ENCODE data around the gene RIPK3.
A peak's percentile ranks its signal among the peaks of the same experiment; 100 is the strongest.
"Not testable (repeated sequence)": the region's sequence is repeated elsewhere in the genome, so short reads cannot be mapped to it uniquely, and the experiment has no call there.

The RIPK3 gene

GRCh38 chr14:24342889-24343288, 3.1 kb upstream of the RIPK3 start:
- no peak for DNase-seq

- DNase-seq: no peak
These were observed 815 bp upstream of the RIPK3 start for GRCh38 chr14:24340606-24341005.

DNA sequence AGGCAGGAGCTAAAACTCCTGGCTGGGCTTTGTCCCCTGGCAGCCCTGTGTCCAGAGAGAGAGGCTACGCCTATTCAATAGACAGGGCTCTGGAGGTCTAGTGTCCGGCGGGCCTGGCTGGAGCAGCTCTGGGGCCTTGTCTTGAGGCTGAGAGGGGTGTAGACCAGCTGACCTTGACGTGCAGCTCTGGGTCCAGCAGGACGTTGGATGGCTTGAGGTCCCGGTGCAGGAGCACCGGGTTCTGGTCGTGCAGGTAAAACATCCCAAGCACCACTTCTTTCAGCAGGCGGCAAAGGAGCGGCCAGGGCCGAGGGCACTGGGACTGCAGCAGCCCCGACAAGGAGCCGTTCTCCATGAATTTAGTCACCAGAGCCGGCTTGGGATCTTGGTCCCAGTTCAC, 948 bp downstream of the RIPK3 start:
- DNase-seq: no peak

- DNase-seq: no peak
These were observed 2.0 kb downstream of the RIPK3 start for GRCh38 chr14:24337824-24338175.

DNA sequence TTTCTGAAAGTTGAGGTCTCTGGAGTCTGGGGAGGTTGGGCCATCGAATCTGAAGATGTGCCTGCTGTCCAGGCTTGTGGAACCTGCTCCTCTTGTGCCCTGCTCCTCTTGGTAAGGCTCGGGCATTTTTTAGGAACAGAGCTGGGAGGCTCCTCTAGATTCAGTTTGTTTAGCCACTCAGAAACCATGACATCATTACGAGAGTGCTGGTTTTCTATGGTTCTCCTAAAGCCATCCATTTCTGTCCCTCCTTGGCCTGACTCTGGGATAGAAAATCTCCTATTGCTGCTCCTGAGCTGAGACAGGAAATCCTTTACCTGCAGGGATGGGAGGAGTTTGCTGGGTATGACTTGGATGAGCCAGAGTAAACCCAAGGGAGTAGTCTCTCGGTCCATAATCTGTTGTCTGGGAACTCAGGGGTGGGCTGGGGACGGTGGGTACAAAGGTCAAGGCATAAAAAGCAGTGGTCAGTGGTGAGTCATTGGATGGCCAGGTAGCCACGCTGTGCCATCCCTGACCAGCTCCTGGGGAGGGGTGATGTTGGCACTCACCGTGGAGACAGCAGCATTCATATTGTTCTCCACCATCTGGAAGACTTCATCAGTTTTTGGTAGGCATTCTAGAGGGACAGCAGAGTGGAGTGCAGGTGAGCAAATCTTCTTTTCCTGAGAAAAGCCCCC, 2.5 kb downstream of the RIPK3 start:
- DNase-seq: no peak

DNA sequence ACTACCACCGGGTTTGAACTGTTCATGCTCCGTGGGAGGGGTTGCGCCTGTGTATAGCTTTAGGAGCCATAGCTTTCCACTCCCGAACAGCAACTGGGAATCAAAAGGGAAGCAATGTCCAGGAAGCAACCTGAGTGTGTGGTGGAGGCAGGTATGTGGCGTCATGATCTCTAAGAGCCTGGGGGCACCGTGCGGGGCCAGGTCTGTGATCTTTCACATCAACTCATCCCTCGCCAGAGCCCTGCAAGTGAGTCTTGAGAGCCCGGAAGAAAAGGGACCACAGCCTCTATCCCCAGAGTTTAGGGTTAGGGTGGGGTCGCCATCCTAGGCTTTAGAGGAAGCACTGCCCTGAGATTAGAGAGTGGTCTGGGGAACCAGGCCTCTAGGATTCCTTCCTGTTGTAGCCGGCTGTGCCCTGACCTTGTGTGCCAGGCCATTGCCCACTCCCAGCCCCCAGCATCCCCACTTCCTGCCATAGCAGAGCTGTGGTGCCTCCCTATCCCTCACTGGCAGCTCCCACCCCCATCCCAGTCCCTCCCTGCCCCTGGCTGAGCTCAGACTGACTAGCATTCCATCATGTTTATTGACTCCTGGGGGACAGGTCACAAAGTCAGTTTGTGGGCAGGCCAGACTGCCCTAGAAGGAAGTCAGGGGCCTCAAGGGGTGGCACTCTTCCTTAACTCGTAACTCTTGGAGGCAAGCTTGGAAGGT, 4.2 kb downstream of the RIPK3 start:
- peak; percentile 36 for DNase-seq

- peak; percentile 41 for DNase-seq
These were observed 5.1 kb downstream of the RIPK3 start, which contains the start of gene ADCY4 for GRCh38 chr14:24334431-24335291. Gene ADCY4, minus strand, starts transcription at chr14:24335071. Its CDS starts 419 bp downstream, at chr14:24334652.

DNA sequence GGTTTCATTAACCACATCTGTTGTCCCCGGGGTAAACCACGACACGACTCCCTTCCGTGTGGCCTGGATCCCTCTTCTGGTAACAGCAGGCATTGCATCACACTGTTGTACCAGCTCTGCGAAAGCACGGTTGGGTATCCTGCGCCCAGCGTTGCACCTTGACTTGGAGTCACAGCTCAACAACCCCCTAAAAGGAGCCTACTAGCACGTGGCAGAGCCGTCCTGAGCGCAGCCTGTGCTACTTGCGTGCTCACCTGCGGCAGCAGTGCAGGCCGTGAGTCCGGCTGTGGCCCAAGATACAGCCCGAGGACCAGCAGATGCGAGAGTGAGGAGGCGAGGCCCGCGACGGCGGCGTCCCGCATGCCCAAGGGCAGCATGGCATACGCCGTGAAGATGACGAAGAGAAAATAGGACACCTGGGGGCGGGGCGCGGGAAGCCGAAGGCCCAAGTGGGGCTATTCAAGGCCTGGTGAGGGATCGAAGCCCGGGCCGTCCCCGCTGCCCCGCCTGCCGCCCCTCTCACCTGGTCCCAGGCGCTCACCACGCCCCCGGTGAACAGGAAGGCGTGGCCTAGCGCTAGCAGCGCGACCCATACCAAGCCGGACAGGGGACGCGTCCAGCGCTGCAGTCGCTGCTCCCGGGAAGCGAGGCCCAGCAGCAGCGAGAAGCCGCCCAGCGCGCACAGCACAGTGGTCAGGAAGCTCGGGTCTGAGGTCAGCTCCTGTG, 7.4 kb downstream of the RIPK3 start:
- peak; percentile 94 for DNase-seq

- DNase-seq: no peak
These were observed 8.0 kb downstream of the RIPK3 start for GRCh38 chr14:24331731-24332267.

DNA sequence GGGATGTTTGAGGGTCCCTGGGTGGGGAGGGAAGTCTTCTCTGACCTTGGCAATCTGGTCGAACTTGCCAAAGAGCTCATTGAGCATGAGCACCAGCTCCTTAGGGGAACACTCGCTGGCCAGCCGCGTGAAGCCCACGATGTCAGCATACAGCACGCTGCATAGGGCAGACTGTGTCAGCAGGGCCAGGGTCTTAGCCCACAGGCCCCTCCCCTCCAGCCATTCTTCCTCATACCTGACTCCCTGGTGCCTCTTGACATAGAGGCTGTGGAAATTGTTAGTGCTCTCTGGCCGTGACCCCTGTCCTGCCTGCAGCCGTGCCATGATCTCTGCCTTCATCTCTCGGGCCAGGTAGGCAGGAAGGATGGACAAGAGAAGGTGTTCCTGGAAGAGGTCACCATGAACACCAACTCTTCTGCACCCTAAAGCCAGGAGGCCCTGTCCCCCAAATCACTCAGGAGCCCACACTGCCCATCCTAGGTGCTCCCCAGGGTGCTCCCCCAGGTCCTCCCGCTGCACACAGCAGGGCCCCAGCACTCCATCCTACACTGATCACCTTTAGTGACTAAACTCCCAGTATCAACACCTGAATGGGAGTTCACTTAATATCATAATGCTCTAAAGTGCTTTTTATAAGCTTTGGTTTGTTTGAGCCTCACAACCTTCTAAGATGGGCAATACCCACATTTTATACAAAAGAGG, 8.7 kb downstream of the RIPK3 start:
- DNase-seq: no peak

GRCh38 chr14:24329736-24330135, 10.1 kb downstream of the RIPK3 start:
- DNase-seq: peak; percentile 91

DNA sequence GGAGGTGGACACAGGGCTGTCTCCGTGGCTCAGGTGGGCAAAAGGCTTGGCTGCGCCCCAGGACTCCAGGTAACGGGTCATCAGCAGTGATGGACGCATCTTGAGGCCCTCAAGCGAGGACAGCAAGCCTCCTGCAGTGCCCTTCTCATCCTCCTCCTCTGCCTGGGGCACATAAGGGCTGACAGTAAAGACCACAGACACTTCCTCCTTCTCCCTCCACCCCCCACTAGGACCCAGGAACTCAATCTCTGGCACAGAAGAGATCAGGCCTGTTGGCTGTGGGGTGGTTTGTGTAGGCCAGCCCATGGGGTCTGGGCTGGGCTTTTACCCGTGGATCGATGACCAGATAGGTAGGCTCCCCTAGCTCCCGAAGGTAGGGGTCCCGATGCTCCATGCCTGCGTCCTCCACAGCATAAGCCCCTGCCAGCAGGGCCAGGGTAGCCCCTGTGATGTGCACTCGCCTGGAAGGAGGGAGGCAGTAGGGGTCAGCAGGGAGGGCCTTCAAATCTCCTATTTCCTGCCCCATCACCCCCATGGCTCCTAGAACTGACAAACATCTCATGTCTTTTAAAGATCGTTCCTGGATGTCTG, 10.6 kb downstream of the RIPK3 start:
- DNase-seq: peak; percentile 52

DNA sequence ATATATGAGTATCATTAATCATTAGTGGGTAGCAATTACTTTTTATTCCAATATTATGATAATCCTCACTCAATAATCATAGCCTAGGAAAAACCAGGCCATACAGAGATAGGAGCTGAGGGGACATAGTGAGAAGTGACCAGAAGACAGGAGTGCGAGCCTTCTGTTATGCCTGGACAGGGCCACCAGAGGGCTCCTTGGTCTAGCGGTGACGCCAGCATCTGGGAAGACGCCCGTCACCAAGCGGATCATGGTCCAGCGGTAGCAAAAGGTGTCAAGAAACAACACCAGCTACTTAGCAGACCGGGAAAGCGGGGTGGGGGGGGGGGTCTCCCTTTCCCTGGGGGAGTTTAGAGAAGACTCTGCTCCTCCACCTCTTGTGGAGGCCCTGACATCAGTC, 11.9 kb downstream of the RIPK3 start:
- not testable (repeated sequence) for DNase-seq

GRCh38 chr14:24327303-24327702, 12.5 kb downstream of the RIPK3 start:
- peak; percentile 27 for DNase-seq

DNA sequence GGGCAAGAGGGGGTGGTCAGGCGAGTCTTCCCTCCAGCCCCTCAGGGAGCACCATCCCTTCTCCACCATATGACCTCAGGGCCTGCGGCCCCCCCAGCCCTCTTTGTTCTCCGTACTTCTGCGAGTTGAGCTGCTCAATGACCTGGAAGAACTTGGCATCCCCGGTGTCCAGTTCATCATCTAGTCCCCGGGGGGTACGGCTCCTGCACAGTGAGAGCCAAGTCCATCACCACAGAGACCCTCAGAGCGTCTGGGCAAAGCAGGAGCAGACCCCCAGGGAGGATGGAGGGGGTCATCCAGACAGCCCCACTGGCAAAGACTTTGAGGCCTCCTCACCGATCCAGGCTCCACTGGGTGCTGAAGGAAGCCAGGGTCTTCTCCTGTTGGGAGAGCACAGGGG, 13.8 kb downstream of the RIPK3 start:
- DNase-seq: no peak

- no peak for DNase-seq
These were observed 14.7 kb downstream of the RIPK3 start for GRCh38 chr14:24325041-24325530.

DNA sequence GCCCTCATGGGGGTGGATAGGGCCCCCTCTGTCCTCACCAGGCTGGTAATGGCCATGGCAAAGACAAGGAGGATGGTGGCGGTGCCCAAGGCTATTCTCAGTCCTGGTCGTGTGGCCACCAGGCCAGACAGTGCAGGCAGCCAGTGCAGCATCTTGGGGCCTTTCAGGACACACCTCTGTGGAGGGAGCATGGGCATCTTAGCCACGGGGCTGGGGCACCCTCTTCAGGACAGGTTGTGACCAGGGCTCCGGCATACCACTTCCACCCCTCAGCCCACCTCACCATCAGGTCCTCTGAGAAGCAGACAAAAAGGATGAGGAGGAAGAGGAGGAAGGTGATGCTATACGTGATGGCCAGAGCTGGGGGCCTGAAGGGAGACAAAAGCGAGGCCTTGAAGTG, 15.8 kb downstream of the RIPK3 start:
- DNase-seq: no peak

- DNase-seq: no peak
These were observed 16.4 kb downstream of the RIPK3 start for GRCh38 chr14:24323341-24323740.

DNA sequence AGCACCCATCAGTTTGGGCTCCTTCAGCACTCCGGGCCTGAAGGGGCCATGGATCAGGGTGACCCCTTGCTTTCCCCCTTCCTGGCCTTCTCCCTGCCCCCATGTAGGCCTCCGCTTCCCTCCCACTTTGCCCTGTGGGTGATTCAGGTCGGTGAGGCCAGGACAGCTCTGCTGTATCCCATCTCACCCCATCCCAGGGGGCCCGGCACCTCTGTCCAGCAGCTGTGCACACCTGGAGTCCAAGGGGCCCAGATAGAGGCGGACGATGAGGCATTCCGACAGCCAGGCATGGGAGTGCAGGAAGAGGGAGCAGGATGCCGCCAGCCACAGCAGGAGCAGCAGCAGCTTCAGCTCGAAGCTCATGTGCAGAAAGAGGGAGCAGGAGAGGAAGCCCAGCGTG, 17.1 kb downstream of the RIPK3 start:
- no peak for DNase-seq

DNA sequence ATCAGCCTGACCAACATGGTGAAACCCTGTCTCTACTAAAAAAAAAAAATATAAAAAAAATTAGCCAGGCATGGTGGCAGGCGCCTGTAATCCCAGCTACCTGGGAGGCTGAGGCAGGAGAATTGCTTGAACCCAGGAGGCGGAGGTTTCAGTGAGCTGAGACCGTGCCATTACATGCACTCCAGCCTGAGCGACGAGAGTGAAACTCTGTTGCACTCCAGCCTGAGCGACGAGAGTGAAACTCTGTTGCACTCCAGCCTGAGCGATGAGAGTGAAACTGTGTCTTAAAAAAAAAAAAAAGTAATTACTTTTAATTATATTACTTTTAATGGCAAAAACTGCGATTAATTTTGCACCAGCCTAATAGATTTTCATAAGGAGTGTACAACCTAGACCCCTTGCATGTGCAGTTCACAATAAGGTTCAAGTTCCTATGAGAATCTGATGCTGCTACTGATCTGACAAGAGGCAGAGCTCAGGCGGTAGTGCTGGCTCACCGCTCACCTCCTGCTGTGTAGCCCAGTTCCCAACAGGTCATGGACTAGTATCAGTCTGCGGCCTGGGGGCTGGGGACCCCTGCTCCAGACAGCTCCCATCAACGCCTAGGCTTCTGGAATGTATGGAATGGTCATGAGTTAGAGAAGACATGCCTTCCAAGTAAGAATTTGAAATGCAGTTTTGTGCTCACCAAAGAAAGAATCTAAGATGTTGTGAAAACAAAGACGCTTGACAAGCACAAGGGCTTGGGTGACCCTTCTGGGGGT, 18.4 kb downstream of the RIPK3 start:
- DNase-seq: no peak

Data from hematopoietic multipotent progenitor cell treated with erythropoietin and hydrocortisone succinate and interleukin-3 and kit ligand, for 4 days (in vitro differentiated cells).